Skin epidermis (tissue), 12 donors: Measurements from ENCODE around the gene CDH7.

Experiments used
- H3K27ac ChIP-seq, 21 experiments: fragments of 200-600 bp; sonication (generic) in 11 of 21; one replicate each; pipeline ENCODE4 v1.5.0; 2020; ENCODE audit warnings: mild to moderate bottlenecking in 3 of 21, inconsistent platforms in 2 of 21, moderate library complexity in 2 of 21
- H3K4me3 ChIP-seq, 7 experiments: fragments of 200-600 bp; sonication (generic) in 2 of 7; one replicate each; pipeline ENCODE4 v1.5.0; 2020; ENCODE audit warnings: inconsistent platforms in 2 of 7, mild to moderate bottlenecking in 2 of 7, moderate library complexity in 1 of 7

The CDH7 gene

DNA sequence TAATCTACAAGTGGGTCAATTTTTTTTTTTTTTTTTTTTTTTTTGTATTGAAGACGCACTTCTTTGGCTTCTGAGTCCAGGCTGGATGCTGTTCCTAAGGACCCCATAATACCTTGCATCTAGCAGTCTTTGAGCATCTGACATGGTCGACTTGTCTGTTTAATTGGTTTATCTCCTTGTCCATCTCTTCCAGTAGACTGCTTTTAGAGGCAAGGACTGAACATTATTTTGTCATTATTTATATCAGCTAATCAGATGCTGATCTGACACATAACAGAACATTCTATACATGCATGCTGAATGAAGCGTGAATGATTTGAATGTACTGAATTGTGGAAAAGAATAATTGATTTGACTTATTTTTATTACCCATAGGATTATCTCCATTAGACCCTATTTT is 118.7 kb downstream of the CDH7 start:
- Histone ChIP-seq H3K27ac (no peak overlapping the region), H3K4me3 (no peak overlapping the region)

DNA sequence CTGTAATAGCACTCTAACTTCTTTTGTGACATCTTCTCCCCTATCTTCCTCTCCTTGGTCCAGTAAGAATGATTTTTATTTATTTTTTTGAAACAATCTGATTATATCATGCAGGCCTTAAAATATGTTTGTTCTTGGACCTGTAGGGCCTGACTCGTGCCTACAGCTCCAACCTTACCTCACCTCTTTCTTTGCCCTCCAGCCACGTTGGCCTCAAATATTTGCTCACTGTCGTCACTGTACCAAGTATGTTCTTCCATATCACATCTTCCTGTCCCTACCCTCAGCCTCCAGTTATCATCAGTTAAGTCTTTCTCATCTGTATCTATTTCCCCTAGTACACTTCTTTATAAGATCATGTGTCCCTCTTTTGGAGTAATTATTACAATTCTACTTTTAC is 125.5 kb downstream of the CDH7 start:
- H3K27ac ChIP-seq = no peak overlapping the region

DNA sequence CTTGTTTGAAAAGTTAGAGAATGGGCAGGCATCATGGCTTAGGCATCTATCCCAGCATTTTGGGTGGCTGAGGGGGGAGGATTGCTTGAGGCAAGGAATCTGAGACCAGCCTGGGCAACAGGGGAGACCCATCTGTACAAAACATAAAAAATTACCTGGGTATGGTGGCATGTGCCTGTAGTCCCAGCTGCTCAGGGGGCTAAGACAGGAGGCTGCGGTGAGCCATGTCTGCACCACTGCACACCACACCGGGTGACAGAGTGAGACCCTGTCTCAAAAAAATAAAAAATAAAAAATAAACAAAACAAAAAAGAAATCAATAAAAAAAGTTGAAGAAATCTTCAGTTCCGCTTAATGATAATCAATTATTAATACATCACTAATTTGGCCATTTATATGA is 146.5 kb downstream of the CDH7 start:
- Histone ChIP-seq H3K4me3 (no peak overlapping the region), H3K27ac (no peak overlapping the region)

More for the DNA sequence above, 125.5 kb downstream of the CDH7 start:
- H3K4me3 ChIP-seq = no peak overlapping the region

DNA sequence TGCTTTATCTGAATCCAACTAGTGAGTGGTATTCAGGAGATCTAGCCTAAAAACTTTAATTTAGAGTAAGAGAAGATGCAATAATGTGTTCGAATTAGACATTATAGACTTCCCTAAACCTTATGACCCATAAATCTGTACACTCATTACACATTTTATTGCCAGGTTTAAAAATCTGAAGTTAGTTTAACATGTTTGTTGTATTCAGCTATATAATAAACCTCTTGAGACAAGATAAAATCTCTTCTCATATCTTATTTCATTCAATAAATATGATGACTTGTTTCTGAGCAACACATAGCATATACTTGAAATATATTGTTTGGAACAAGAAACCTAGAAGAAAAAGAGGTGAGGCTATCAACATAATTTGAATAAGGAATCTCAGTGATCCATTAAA is 150.7 kb downstream of the CDH7 start:
- Histone ChIP-seq H3K27ac (no peak overlapping the region), H3K4me3 (no peak overlapping the region)

DNA sequence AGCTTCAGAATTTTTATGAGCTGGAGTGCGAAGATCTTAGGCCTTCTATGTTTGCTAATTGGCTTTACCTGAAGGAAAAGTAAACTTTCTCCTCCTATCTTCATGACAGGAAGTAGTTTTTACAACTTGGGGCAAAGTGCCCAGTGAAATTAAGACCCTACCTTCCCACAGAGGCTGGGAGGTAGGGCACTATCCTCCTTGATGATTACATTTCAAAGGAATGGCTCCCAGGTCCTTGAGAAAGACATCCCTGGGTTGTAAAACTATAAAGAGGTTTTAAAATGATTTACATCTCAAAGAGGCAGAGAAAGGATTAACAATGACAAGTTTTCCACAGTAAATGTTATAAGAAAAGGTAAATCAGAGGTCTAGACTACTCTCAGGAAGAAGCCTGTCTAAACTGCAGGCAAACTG is 155.8 kb downstream of the CDH7 start:
- H3K4me3 ChIP-seq = no peak overlapping the region
- H3K27ac ChIP-seq = no peak overlapping the region

DNA sequence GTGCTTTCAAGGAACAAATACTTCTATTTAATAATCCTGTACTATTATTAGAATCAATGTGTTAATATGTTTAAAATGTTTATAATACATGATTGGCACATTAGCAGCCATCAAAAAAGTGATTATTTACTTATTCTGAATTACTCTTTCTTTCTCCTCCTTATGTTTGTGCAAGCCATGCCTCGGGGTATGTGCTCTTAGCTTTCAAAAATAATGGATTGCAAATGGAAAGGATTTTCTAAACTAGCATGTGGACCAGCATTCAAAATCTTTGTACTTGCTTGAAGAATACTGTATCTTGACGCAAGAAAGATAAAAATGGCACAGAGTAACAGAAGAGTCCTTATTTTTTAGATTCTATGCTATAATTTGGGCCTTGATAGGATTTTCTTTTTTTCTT is 156.5 kb downstream of the CDH7 start:
- Histone ChIP-seq H3K4me3 (no peak overlapping the region), H3K27ac (no peak overlapping the region)

DNA sequence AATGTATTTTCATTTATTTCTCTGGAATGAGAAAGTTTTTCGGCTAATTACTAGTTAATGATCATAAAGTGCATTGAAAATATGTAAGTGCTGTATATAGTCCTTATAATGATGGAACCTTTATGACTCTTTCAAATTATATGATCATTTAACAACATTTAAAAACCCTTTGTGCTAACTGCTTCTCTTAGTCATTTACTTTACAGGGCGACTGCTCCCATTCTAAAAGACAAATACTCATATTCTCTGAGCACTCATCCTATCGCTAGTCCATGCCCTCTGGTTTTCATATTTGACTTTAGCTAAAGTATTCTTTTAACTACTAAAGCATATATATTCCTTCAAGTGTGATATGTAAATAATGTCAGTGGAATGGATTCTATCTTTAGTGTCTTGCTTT is 168.2 kb downstream of the CDH7 start:
- no peak overlapping the region for H3K4me3 ChIP-seq
- H3K27ac ChIP-seq = no peak overlapping the region

DNA sequence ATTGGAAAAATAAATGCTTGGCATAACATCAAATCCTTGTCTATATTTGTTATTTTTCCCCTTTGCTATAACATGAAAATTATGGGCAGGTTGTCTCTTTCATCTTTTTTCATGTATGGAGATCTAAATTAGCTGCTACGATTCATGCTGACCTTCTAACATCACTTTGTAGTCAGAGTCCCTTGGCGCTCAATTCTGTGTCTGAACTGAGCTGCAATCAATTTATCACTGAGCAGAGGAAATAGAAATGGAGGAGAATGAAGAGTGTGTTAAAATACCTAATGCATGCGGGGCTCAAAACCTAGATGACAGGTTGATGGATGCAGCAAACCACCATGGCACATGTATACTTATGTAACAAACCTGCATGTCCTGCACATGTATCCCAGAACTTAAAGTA is 168.9 kb downstream of the CDH7 start:
- H3K4me3 ChIP-seq = no peak overlapping the region
- H3K27ac ChIP-seq = no peak overlapping the region

DNA sequence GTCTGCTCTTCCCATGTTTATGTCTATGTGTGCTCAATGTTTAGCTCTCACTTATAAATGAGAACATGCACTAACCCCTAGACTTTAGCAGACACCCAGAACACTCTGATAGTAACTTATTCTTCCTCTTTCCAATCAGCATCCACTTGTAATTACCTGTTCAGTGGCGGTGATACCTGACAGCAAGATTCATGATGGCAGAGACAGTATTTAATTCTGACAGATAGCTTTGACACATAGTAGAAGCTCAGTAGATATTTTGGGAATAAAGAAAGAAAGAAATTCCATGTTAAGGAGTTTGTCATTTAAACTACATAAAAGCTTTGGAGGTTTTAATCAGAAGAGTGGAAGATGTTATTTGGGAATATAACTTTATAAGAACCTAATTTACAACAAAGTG is 171.3 kb downstream of the CDH7 start:
- H3K27ac ChIP-seq = no peak overlapping the region
- no peak overlapping the region for H3K4me3 ChIP-seq

DNA sequence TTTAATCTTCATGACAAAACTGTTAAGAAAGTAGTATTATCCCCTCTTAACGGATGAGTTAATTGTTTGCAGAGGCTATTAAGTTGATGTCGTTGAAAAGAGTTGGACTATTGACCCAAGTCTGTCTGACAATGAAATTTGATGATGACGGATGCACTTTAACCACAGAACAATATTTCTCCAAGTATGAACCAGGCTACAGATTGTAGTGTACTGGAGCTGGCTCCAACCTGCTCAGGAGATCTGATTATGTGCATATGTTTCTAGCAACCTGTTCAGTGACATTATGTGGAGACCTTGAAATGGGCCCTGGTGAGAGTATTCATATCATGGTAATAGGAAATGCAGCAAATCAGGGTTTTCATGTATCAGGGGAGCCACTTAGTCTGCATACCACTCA is 174.1 kb downstream of the CDH7 start:
- Histone ChIP-seq H3K27ac (no peak overlapping the region), H3K4me3 (no peak overlapping the region)

DNA sequence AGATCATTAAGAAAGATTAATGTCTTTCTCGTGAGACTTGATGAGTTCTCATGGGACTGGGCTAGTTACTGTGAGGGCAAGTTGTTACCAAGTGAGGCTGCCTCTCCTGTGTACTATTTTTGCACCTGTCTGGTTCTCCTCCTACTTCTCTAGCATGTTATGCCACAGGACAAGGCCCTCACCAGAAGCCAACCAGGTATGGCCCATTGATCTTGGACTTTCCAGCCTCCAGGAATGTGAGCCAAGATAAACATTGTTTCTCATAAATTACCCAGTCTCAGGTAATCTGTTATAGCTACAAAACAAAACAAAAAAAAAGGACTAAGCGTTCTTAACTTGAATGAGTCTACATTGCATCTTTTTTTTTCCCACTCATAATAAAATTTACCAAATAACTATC is 184.1 kb downstream of the CDH7 start:
- no peak overlapping the region for H3K27ac ChIP-seq
- H3K4me3 ChIP-seq = no peak overlapping the region

DNA sequence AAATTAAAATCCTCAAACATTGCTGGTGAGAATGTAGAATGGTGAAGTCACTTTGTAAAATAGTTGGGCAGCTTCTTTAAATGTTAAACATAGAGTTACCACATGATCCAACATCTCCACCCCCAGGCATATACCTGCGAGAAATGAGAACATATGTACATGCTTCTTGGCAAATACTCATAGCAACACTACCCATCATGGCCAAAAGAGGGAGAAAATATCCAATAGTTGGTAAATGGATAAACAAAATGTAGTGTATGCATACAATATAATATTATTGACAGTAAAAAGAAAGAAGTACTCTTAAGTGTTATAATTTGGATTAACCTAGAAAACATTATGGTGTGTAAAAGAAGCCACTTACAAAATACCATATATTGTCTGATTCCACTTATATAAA is 185.9 kb downstream of the CDH7 start:
- Histone ChIP-seq H3K4me3 (no peak overlapping the region), H3K27ac (no peak overlapping the region)

DNA sequence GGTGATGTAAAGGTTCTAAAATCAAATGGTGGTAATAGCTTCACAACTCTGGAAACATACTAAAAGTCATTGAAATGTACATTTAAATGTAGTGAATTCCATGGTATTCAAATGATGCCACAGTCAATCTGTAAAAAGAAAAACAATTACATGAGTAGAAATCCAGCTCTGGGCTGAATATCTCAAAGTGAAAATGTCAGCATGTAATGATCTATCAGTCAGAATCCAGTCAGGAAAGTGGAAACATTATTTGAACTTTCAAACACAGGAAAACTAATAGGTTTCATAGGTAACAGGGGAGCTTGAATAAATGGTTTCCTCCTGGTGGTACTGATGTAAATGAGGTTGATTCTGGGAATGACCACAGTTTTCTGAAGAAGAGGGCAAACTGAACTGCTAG is 186.4 kb downstream of the CDH7 start:
- Histone ChIP-seq H3K4me3 (no peak overlapping the region), H3K27ac (no peak overlapping the region)

DNA sequence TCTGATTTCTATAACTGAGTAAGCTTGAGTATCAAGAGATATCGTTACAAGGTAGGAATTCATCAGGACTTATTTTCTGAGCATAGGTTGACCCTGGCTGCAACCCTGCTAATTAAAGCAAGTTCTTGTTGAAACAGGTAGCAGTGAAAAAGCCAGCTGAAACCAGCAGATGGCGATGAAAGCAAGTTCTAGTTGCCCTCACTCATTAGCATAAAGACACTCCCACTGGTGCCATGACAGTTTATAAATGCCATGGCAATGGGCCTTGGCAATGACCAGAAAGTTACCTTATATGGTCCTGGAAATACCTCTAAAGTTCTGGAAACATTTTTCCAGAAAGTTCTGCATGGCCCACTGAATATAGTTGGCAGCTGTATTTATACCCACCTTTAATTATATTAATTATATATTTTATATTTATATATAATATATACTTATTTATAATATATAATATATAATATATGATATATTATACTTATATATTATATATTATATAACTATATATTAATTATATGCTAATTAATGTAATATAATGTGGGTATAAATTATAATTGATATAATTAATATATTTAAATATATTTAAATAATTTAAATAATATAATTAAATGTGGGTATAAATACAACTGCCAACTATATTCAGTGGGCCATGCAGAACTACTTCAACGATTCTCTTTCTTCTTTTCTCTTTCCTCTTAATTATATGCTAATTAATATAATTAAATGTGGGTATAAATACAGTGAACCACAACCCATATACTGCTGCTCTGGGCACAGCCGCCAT is 188.0 kb downstream of the CDH7 start:
- H3K4me3 ChIP-seq = no peak overlapping the region

More for the DNA sequence above, 188.0 kb downstream of the CDH7 start:
- no peak overlapping the region for H3K27ac ChIP-seq
